Astrocyte (in vitro differentiated cells and primary cell): ENCODE results near the gene CMTM1.

ENCODE experiments used
- CTCF ChIP-seq: IDR thresholded peaks from 2 replicates; pipeline ENCODE4 v1.5.1; 2011; ENCODE audit warnings: low read depth, mild to moderate bottlenecking, inconsistent platforms, low read length, moderate library complexity; ENCODE audit not compliant: insufficient read depth
- EZH2 ChIP-seq: IDR thresholded peaks from 2 replicates; pipeline ENCODE4 v1.6.1; 2012; ENCODE audit warnings: mild to moderate bottlenecking, low read length, inconsistent platforms; ENCODE audit not compliant: insufficient read depth

- TF ChIP-seq CTCF (no peak), EZH2 (no peak)
Observed at GRCh38 chr16:66620429-66620795, 54.2 kb downstream of the CMTM1 start.
